Nucleus accumbens (tissue), 56 donors: ENCODE results near the gene FREM1.

Source experiments
- DNase-seq, 56 donors: peaks; one replicate each; lab custom pipeline; 2025; lab: John Stamatoyannopoulos, UW

The FREM1 gene

GRCh38 chr9:14881006-14881405 is 29.2 kb downstream of the FREM1 start:
- DNase-seq, result no peak

DNA sequence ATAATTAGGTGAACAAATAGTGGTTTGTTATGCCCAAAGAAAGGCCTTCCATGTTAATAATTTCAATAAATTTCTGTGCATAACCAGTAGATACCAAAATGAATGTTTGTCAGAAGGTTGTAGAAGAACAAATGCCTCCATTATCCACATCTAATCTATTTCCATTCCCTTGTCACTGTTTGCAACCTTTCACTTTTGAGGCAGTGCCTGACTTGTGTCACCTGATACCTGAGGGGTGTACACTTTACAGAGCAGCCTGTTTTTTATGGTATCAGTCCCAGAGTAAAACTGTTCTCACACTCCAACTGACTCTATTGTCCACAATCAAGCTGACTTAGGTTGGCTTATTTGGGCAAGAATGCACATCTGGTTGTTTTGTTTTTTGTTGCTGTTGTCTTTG is 40.1 kb downstream of the FREM1 start:
- DNase-seq, result no peak

- no peak for DNase-seq
Measured at GRCh38 chr9:14869671-14870070, 40.6 kb downstream of the FREM1 start.

- no peak for DNase-seq
Measured at GRCh38 chr9:14868772-14869583, 41.2 kb downstream of the FREM1 start.

GRCh38 chr9:14868418-14868771 is 41.8 kb downstream of the FREM1 start:
- DNase-seq, result no peak

DNA sequence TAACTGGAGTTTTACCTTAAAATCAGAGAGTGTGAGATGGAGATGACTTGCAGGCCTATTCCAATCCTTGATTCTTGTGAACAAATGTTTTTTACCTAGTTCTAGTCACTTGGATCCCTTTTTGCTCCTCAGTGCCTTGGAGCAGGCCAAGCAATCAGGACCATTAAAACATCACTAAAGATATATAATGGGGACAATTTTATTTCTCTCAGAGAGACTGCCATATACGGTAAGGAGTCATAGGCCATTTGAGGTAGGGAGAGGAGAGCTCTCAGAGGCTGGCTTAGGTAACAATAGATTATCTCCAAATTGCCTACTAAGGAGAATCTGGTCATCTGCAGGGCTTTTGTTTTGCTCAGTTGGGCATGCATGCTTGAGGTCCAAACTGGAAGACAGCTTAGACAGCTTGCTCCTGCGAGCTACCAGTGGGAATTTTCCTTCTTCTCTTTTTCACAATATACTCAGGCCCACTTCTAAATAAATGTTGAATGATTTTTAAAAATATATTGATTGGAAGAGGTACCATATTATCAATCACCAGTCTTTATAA is 44.0 kb downstream of the FREM1 start:
- no peak for DNase-seq

- DNase-seq, result no peak
Measured at GRCh38 chr9:14864309-14864708, 45.9 kb downstream of the FREM1 start.

DNA sequence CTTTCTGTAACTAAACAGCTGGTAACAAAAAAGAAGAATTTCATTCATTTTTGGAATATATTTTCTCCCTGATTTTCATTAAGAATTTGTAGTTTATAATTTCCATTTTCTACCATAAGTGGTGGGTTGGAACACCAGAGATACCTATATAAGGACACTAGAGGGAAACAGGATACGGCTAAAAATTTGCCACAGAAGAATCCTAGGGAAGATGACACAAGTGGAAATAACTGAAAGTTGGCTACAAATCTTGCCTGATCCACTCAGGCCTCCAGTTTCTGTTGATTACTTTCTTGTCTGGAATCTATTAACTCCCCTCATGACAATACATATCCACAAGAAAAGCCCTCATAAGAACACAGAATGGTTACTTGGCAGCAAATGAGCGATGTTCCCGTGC is 46.8 kb downstream of the FREM1 start:
- no peak for DNase-seq

GRCh38 chr9:14857449-14858305 is 52.6 kb downstream of the FREM1 start:
- no peak for DNase-seq

GRCh38 chr9:14849851-14850250 is 60.4 kb downstream of the FREM1 start:
- no peak for DNase-seq

DNA sequence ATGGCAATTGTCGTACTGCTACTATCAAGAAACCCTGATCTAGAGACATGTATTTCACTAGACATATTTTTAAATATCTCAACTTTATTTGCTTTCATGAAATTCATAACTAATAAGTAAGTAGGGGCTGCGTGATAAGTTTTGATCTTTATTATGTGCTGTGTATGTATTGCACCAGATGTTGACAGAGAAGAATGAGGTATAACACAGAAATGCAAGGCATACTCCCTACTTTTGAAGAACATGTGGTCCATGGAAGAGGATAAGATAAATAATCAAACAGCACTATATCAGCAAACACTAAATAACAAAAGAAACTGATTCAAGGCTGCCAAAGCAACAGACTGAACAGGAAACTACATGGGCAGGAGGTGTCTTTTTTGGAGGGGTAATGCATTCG is 60.9 kb downstream of the FREM1 start:
- DNase-seq, result no peak

GRCh38 chr9:14846871-14847311 is 63.3 kb downstream of the FREM1 start:
- peak in 7 of 56 donors; percentile 1 to 5 (median 2) for DNase-seq

DNA sequence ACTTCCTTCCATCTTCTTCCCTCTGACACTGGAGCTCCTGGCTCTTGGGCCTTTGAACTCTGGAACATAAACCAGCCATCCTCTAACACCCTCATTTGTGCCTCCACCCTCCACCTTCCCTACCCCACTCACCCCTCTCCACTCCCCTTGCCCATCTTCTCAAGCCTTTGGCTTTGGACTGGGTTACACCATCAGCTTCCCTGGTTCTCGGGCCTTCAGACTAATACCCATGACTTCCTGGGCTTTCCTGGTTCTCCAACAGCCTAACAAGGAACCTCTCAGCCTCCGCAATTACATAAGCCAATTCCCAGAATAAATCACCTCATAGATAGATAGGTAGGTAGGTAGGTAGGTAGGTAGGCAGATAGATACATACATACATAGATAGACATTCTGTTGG is 67.1 kb downstream of the FREM1 start:
- DNase-seq, result no peak

- DNase-seq, result no peak
Measured at GRCh38 chr9:14842269-14842668, 68.0 kb downstream of the FREM1 start.

GRCh38 chr9:14838701-14839100 is 71.5 kb downstream of the FREM1 start:
- no peak for DNase-seq

DNA sequence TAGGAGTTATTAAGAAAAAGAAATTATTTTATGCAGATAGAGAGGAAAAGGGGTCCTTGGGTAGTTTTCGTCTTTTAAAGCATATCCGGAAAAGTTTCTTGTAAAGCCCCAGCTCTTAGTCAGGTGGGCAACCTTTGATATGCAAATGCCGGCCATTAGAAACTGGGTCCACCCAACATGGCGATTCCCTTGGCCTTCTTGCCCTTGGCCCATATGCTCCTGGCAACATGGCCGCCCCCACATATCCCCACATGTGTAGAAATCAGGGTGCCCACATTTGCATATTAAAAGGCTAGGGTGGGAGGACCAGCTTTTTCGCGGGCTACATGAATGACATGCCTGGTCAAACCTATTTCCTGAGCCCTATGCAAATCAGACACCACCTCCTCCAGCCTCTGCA is 73.3 kb downstream of the FREM1 start:
- no peak for DNase-seq

DNA sequence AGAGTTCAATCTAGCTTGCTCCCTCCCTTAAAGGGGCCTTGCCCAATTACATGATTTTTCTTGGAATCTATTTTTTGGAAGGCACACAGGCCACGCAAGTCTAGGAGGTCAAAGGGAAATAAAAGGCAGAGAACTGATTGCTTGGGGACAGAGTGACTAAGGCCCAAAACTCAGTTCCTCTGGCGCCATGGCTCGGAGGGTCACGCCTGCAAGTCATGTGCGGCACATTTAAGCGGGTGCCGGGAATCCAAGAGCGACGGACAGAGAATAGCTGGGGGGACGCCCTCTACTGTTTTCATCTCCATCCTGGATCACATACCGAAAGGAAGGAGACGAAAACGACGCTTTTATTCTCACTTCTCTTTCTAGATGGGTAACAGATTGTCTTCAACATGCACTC is 78.6 kb downstream of the FREM1 start:
- DNase-seq, result no peak

DNA sequence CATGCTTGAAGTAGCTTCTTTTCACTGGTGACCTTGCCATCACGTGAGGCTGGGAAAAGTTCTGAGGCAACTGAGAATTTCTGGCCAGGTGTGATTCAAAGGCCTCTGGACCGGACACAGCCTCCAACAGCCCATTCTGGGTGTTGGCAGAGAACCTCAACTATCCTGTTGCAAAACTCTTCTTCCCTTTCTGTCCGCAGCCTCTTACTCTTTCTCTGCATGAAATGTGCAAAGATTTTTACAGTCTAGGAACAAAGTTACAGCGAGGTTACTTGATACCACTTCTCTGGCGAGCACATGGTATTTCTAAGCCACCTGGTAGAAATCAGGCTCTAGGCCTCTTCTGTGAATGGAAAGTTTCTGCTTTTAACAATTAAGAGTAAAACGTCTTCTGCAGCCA is 79.2 kb downstream of the FREM1 start:
- no peak for DNase-seq

GRCh38 chr9:14830057-14830456 is 80.2 kb downstream of the FREM1 start:
- DNase-seq, result no peak

- no peak for DNase-seq
Measured at GRCh38 chr9:14829204-14829603, 81.0 kb downstream of the FREM1 start.

- no peak for DNase-seq
Measured at GRCh38 chr9:14827805-14828204, 82.4 kb downstream of the FREM1 start.

DNA sequence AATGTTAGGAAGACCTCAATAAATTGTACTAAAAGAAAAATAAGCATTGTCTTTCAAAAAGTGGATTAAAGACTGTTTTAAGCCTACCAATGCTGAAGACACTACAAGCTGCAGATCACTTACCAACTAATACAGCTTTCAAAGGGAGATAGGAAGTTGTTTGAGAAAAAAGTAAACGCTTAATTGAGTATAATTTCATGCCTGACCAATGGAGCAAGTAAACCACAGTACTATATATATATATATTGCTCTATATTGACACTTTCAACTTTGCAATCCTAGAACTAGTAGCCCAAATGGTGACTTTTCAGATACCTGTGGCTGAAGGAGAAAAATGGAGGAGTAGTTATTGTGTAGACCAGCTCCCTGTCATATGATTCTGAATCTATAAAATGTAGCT is 85.7 kb downstream of the FREM1 start:
- no peak for DNase-seq
